Fibroblast of upper back skin (primary cell): ENCODE measurements around the gene BMF.
A peak's percentile ranks its signal among the peaks of the same experiment; 100 is the strongest.

Experiments
- DNase-seq: peaks from one replicate; pipeline ENCODE4 v3.0.0-alpha.2; 2013

The BMF gene

GRCh38 chr15:40062816-40063562, 45.7 kb downstream of the BMF start:
- no peak for DNase-seq

GRCh38 chr15:40061212-40061901, 47.3 kb downstream of the BMF start:
- DNase-seq, result no peak

GRCh38 chr15:40060236-40060961, 48.3 kb downstream of the BMF start:
- no peak for DNase-seq

- DNase-seq, result no peak
Observed at GRCh38 chr15:40059821-40060220, 48.9 kb downstream of the BMF start.

GRCh38 chr15:40058476-40059140, 50.1 kb downstream of the BMF start:
- peak; percentile 83 for DNase-seq

DNA sequence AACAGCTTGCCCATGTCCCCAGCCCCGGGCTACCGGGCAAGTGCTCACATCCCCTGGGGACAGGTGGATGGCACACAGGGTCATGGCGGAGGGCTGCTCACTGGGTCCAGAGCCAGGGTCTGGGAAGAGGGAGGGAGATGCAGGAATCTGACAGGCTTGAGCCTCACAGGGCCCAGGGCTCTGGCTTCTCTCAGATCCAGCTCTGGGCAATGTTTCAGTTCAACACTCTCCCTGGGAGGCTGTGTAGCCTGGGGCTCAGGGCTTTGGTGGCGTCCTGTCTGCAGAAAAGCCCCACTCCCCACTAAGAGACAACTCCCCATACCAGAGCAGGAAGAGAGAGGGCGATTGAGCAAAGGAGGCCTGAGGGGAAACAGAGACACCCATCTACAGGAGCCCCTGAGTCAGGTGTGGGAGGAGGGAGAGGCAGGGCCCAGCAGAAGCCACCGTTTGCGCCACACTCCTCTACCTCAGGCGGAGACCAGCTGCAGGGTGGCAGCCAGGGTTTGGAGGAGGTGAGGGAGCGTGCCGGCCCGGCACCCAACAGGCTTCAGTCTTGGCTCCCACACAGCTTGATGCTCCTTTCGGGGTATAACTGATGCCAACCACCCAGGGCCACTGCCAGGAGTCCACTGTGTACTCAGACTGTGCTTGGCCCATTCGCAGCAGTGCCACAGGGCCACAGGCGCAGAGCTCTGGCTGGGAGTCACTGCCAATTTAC, 52.9 kb downstream of the BMF start:
- DNase-seq, result no peak

- peak; percentile 37 for DNase-seq
Observed at GRCh38 chr15:40054855-40055575, 53.7 kb downstream of the BMF start.

DNA sequence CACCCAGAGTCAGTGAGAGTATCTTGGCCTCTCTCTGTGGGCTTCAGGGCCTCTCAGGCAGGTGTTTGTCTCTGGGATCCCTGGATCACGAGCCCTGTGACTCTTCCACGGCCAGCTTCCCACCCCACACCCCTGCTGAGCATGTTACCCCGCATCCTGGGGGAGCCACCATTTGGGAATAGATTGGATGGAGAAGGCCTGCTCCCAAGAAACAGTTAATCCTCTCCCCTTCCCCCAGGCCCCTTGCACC, 54.1 kb downstream of the BMF start:
- no peak for DNase-seq

GRCh38 chr15:40053831-40054604, 54.7 kb downstream of the BMF start:
- no peak for DNase-seq

DNA sequence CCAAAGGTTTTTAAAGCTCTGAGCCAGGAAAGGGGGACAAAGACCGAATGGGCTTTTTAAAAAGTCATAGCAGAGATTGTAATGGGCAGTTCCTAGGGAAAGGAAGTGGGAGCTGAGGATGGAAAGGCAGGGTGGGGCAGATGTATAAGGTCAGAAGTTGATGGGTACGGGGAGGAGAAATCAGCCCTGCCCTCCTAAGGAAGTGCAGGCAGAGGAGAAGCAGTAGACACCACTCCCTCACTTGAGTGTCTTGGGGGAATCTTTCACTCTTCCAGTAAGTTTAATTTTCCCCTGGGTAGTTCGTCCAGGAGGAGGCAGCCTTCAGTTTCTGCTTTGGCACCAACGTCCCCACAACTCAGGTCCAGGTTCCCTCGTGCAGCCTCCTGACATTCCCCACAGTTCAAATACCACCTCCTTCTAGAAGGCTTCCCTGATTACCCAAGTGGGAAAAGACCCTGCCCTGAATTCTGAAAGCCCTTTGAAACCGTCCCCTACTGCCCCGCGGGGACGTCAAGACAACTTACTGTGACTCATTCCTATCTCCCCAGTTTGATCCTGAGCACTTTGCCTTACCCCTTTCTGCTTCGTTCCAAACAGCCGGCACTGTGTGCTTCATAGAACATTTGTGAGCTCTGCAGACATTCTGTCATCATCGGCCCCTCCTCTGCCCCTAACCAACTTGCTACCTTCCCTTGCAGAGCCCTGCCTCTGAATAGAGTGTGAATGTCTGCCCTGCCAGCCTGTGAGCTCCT, 55.4 kb downstream of the BMF start:
- no peak for DNase-seq

- DNase-seq, result no peak
Observed at GRCh38 chr15:40052604-40053003, 56.1 kb downstream of the BMF start.

- no peak for DNase-seq
Observed at GRCh38 chr15:40051616-40052415, 56.9 kb downstream of the BMF start.

GRCh38 chr15:40050788-40051470, 57.8 kb downstream of the BMF start:
- DNase-seq, result peak; percentile 52

DNA sequence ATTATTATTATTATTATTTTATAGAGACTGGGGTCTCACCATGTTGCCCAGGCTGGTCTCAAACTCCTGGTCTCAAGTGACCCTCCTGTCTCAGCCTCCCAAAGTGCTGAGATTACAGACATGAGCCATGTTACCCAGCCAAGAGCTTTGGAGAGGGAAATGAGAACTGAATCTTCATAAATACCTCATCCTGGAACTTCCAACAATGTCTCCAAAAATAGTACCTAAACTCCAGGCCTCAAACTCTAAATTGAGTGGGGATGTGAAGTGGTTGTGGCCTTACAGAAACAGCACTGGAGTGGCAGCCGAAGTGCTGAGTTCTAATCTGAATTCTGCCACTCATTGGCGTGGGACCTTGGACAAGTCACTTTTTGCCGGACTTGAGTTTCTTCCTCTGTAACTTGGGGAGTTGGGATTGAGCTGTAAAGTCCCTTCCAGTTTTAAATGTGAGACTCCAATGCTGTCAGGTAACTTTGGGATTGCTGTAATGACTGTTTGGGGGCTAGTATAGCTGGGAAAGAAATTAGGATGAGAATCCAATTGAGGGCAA, 59.7 kb downstream of the BMF start:
- DNase-seq, result no peak

DNA sequence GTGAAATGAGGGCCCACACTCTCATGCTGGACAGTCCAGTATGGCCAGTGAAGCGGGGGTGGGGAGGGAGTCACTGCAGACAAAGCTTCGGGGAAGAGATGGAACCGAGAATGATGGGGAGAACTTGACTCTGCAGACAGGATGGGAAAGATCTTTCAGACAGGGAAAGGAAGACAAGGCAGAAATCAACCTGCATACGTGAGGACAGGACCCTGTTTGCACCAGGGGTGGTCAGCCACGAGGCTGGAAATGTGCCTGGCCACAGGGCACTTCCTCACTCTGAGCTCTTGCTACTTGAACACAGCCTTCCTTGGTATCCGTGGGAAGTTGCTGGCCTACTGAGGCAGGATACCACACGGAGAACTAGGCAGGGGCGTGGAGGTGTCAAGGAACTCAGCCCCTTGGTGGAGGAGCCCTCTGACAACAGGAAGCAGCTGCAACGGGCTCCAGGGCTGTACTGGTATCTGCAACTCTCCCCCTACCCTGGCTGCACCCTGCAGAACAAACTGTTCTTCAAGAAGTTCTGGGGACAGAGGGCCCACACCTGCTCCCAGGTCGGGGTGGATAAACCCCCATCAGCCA, 60.4 kb downstream of the BMF start:
- no peak for DNase-seq

GRCh38 chr15:40047415-40048210, 61.1 kb downstream of the BMF start:
- peak; percentile 77 for DNase-seq

DNA sequence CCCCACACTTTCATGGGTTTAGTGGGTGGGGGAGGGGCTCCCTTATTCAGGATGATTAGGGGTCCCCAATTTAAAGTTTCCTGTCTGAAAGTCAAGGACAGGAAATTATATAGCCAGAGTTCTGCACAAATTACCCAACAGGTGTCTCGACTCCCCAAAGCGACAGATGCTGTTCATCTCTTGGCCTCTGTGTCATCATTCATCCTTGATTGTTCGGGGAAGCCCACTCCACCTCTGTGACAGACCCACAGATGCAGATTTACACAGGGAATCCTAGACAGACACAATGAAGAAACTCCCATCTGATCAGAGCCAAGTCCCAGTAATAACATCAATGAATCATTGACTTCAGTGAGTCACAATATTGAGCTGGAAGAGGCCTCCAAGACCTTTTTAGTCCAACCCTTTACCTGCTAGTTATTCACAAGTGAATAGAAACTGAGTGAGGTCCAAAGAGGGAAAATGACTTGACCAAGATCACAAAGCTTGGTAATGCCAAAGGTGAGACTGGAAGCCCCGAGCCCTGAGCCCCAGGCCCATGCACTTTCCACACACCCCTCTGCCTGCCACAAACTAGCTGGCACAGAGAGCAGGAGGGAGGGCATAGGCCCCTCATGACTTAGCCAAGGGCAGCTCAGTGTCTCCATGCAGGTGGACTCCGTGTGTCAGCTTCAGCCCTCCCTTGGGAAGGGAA, 61.8 kb downstream of the BMF start:
- DNase-seq, result peak; percentile 83
